ENCODE measurements around the gene MTX1.

The MTX1 gene

DNA sequence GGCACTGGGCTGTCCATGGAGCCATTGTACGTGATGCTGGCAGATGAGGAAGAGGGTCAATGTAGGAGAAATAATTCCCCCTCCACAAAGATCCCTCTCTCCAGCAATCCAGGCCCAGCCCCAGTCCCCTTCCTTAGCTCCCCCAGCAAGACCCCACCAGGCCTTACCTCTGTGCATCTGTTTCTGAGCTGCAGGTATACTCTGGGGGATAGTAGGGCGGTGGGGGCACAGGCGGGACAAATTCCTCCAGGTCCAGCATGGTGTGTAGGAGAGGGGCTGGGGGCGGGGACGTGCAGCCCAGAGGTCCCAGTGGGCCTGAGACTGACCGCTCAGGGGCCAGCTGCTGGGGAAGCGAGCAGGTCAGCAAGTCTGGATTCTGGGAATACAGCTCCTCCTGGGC, 43.1 kb downstream of the MTX1 start:
- Histone ChIP-seq H3K4me1 (ENCODE audit: control insufficient read depth, low read depth, low read length) (no peaks in the 10 kb centered on the region), H3K9me3 (ENCODE audit: control insufficient read depth, low read depth, low read length) (no peaks in the 10 kb centered on the region), H3K36me3 (ENCODE audit: control insufficient read depth, low read depth, low read length) (peaks cover 17% of the 10 kb centered on the region), H3K27me3 (ENCODE audit: control insufficient read depth, insufficient read depth, low read length) (no peaks in the 10 kb centered on the region), H3K27ac (ENCODE audit: low read length) (no peak overlapping the region), H3K9ac (ENCODE audit: low read length) (no peak overlapping the region), H3K4me3 (ENCODE audit: low read length) (no peak overlapping the region)

DNA sequence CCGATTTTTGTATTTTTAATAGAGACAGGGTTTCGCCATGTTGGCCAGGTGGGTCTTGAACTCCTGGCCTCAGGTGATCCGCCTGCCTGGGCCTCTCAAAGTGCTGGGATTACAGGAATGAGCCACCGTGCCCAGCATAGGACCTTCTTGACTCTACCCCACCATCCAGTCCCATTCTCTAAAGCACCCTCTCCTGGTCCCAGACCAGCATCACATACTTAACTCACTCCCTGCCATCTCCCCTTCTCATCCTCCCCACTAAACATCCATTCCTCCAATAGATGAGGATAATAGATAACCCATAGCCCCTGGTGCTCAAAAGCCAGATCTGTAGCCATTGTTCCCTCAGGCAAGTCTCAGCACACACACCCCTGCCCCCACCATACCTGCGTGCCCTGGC, 44.7 kb downstream of the MTX1 start:
- no peaks in the 10 kb centered on the region for H3K27me3 ChIP-seq (ENCODE audit: control insufficient read depth, insufficient read depth, low read length)
- no peaks in the 10 kb centered on the region for H3K9me3 ChIP-seq (ENCODE audit: control insufficient read depth, low read depth, low read length)
- peaks cover 7% of the 10 kb centered on the region for H3K36me3 ChIP-seq (ENCODE audit: control insufficient read depth, low read depth, low read length)
- H3K4me3 ChIP-seq (ENCODE audit: low read length) = no peak overlapping the region
- H3K27ac ChIP-seq (ENCODE audit: low read length) = no peak overlapping the region
- H3K9ac ChIP-seq (ENCODE audit: low read length) = no peak overlapping the region
- H3K4me1 ChIP-seq (ENCODE audit: control insufficient read depth, low read depth, low read length) = no peaks in the 10 kb centered on the region

DNA sequence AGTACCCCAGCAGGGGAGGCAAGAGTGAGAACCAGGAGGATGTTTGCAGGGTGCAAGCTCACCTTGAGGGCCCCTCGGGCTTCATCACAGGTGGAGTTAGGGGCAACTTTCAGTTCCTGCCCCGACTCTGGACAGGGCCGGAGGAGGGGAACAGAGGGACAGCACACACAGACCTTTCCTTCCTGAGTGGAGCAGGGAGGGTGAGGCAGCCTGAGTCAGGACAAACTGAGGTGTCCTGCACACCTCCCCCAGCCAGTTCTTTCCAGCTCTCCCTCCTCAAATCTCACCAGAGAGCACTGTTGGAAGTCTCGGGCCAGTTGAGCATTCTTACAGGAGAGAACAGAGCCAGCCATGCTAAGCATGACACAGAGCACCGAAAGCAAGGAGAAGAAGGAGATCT, 45.3 kb downstream of the MTX1 start:
- Histone ChIP-seq H3K4me1 (ENCODE audit: control insufficient read depth, low read depth, low read length) (no peaks in the 10 kb centered on the region), H3K36me3 (ENCODE audit: control insufficient read depth, low read depth, low read length) (peaks cover 9% of the 10 kb centered on the region), H3K9me3 (ENCODE audit: control insufficient read depth, low read depth, low read length) (no peaks in the 10 kb centered on the region), H3K4me3 (ENCODE audit: low read length) (peak overlapping the region; percentile 67), H3K27ac (ENCODE audit: low read length) (no peak overlapping the region), H3K27me3 (ENCODE audit: control insufficient read depth, insufficient read depth, low read length) (no peaks in the 10 kb centered on the region), H3K9ac (ENCODE audit: low read length) (no peak overlapping the region)

DNA sequence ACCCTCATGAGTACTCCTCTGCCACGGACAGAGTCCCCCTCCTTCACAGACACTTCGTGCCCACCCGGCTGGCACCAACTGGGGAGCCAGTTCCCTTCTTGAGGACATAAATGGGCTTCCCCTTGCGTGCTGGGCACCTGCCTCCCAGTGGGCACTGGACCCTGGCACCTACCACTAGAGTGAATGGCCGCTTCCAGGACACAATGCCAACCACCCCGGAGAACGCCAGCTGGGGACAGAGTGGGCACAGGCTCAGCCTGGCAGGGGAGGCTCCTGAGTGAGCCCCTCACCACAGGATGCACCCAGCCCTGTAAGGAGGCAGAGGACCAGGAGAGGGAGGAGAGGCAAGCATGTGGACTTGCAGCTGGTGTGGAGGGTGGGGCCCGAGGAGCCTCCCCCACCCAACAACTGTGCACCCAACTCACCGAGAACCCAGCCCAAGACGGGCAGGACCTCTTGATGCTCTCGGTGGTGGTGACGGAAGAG, 45.8 kb downstream of the MTX1 start:
- H3K27ac ChIP-seq (ENCODE audit: low read length) = no peak overlapping the region
- no peaks in the 10 kb centered on the region for H3K4me1 ChIP-seq (ENCODE audit: control insufficient read depth, low read depth, low read length)
- H3K27me3 ChIP-seq (ENCODE audit: control insufficient read depth, insufficient read depth, low read length) = no peaks in the 10 kb centered on the region
- H3K36me3 ChIP-seq (ENCODE audit: control insufficient read depth, low read depth, low read length) = peaks cover 9% of the 10 kb centered on the region
- no peak overlapping the region for H3K9ac ChIP-seq (ENCODE audit: low read length)
- no peaks in the 10 kb centered on the region for H3K9me3 ChIP-seq (ENCODE audit: control insufficient read depth, low read depth, low read length)
- peak overlapping the region; percentile 67 for H3K4me3 ChIP-seq (ENCODE audit: low read length)

DNA sequence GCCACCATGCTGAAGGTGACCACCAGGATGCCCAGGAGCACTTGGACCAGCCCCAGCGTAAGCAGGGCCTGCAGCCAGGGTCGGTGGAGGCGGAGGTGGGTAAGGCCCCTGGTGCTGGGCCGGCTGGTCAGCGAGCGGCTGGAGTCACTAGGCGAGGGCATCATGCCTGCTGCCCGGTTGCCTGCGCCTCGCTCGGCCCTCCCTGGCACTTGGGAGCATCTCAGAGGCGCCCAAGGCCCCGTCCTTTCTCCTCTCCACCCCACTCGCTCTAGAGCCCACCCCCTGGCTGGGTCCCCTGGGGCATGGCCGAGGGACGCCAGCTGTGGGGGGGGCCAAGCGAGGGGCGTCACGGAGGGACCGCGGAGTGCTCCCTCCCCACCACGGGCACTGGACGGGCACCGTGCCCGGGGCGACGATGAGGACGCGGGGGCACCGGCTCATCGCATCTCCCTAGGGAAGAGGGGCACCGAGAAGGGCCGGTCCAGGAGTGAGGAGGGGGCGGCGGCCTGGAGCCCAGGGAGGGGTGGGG, 46.3 kb downstream of the MTX1 start:
- H3K27ac ChIP-seq (ENCODE audit: low read length) = no peak overlapping the region
- peak overlapping the region; percentile 42 for H3K9ac ChIP-seq (ENCODE audit: low read length)
- peak overlapping the region; percentile 67 for H3K4me3 ChIP-seq (ENCODE audit: low read length)
- no peaks in the 10 kb centered on the region for H3K4me1 ChIP-seq (ENCODE audit: control insufficient read depth, low read depth, low read length)
- H3K27me3 ChIP-seq (ENCODE audit: control insufficient read depth, insufficient read depth, low read length) = no peaks in the 10 kb centered on the region
- peaks cover 9% of the 10 kb centered on the region for H3K36me3 ChIP-seq (ENCODE audit: control insufficient read depth, low read depth, low read length)
- H3K9me3 ChIP-seq (ENCODE audit: control insufficient read depth, low read depth, low read length) = no peaks in the 10 kb centered on the region

DNA sequence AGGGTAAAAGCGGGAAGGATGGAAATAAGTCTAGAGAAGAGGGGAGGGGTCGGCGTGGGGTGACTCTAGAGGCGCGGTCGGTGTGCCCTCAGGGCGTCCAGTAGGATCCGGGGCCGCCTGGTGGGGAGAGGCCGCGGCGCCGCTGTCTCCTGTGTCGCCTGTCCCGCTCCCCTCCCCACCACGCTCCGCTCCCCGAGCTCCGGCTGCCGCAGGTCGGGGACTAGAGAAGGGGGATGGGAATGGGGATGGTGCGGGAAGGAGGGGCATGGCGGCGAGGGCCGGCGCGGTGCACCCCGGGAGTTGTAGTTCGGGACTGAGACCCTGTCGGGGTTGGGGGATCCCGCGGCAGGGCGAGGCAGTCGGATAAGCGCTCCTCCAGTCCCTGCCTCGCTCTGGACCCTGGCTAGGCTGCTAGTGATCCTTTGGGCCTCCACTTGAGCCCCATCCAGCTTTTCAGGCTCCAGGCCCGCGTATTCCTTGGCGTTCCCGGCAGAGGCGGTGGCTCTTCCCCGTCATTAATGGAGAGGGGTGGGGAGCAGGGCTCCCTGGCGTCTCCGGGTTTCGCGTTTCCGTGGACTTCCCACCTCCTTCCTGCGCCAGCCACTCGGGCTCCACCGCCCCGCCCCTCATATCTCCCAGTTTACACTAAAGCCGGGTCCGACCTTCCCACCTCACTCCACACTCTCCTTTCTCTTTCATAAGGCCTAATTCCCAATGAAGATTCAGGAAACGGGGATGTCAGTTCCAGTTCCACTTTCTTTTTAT, 46.9 kb downstream of the MTX1 start, which contains the start of gene ENTREP3:
TSS of gene ENTREP3 (minus strand) at position 241 of the 765 bp plus-strand sequence. CDS start 606 bp downstream, outside the sequence.
- Histone ChIP-seq H3K9ac (ENCODE audit: low read length) (peak within 1 kb of the TSS; percentile 42), H3K4me1 (ENCODE audit: control insufficient read depth, low read depth, low read length) (no peaks in the 10 kb centered on the region), H3K36me3 (ENCODE audit: control insufficient read depth, low read depth, low read length) (peaks cover 9% of the 10 kb centered on the region), H3K9me3 (ENCODE audit: control insufficient read depth, low read depth, low read length) (no peaks in the 10 kb centered on the region), H3K4me3 (ENCODE audit: low read length) (peak within 1 kb of the TSS; percentile 67), H3K27me3 (ENCODE audit: control insufficient read depth, insufficient read depth, low read length) (no peaks in the 10 kb centered on the region), H3K27ac (ENCODE audit: low read length) (no peak within 1 kb of the TSS)

DNA sequence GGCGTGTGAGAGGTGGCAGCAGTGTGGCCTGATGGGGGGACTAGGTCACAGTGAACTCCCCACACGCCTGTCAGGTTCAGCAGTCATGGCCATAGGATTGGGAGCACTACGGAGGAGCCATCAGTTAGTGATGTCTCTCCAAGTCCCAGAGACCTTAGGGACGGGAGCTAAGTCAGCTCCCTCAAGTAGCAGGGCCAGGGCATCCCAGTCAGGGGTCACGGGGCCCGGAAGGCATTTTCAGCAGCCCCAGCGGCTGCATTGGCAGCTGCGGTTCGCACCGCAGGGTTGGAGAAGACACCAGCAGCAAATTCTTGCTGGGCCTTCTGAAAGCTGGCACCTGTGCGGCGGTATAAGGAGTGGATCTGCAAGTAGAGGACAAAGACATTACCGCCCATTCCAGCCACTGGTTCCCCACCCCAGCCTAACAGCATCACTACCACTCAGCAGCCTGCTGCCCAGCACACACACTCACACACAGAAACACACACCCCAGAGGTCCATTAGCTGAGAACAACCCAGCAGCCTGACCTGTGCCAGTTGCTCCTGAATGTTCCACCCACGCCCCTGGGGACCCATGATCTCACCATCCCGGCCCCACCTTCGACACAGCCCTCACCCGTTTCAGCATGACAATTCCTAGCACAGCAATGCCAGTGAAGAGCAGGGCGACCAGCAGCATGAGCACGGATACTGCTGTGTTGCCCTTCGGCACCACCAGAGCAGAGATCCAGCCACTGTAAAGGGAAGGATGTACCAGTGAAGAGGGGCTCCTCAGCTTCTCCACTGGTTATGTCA, 47.8 kb downstream of the MTX1 start:
- H3K4me3 ChIP-seq (ENCODE audit: low read length) = peak overlapping the region; percentile 67
- no peaks in the 10 kb centered on the region for H3K4me1 ChIP-seq (ENCODE audit: control insufficient read depth, low read depth, low read length)
- H3K27me3 ChIP-seq (ENCODE audit: control insufficient read depth, insufficient read depth, low read length) = no peaks in the 10 kb centered on the region
- no peak overlapping the region for H3K9ac ChIP-seq (ENCODE audit: low read length)
- H3K27ac ChIP-seq (ENCODE audit: low read length) = no peak overlapping the region
- H3K36me3 ChIP-seq (ENCODE audit: control insufficient read depth, low read depth, low read length) = peaks cover 9% of the 10 kb centered on the region
- no peaks in the 10 kb centered on the region for H3K9me3 ChIP-seq (ENCODE audit: control insufficient read depth, low read depth, low read length)

DNA sequence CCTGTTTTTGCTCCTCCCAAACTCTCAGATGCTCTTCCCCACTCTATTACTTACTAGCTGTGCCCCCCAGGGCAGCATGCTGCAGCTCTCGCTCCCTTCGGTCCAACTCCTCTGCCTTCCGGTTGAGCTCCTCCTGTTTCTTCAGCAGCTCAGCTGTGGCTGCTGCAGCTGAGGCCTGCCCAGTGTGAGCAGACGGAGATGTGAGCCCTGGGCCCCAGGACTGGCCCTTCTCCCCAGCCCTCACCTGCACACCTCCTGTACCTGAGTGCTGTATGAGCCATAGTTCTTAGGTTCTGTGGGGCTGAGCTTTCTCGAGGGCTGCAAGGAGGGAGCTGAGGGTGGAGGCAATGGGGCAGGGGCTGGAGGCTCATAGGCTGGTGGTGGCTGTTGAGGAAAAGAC, 51.8 kb downstream of the MTX1 start:
- Histone ChIP-seq H3K27me3 (ENCODE audit: control insufficient read depth, insufficient read depth, low read length) (no peaks in the 10 kb centered on the region), H3K4me1 (ENCODE audit: control insufficient read depth, low read depth, low read length) (peaks cover 5% of the 10 kb centered on the region), H3K9me3 (ENCODE audit: control insufficient read depth, low read depth, low read length) (no peaks in the 10 kb centered on the region), H3K9ac (ENCODE audit: low read length) (no peak overlapping the region), H3K27ac (ENCODE audit: low read length) (no peak overlapping the region), H3K4me3 (ENCODE audit: low read length) (no peak overlapping the region), H3K36me3 (ENCODE audit: control insufficient read depth, low read depth, low read length) (peaks cover 34% of the 10 kb centered on the region)

DNA sequence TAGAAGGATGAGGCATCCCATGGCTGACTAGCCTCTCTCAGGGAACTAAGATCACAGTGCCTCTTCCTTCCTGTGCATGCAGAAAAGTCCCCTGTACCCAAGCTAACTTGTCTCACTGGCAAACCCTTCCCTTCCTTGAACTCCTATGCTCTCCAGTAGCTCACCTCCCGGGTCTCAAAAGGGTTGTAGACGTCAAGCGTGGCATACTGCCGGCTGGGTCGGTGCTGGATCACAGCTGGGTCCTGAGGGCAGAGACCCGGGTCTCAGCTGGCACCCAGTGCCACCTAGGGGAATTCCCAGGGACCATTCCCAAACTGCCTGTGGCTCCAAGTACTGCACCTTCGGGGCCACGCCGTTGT, 53.0 kb downstream of the MTX1 start:
- H3K9ac ChIP-seq (ENCODE audit: low read length) = peak overlapping the region; percentile 71
- peaks cover 5% of the 10 kb centered on the region for H3K4me1 ChIP-seq (ENCODE audit: control insufficient read depth, low read depth, low read length)
- no peak overlapping the region for H3K27ac ChIP-seq (ENCODE audit: low read length)
- H3K27me3 ChIP-seq (ENCODE audit: control insufficient read depth, insufficient read depth, low read length) = no peaks in the 10 kb centered on the region
- no peaks in the 10 kb centered on the region for H3K9me3 ChIP-seq (ENCODE audit: control insufficient read depth, low read depth, low read length)
- H3K4me3 ChIP-seq (ENCODE audit: low read length) = peak overlapping the region; percentile 86
- peaks cover 44% of the 10 kb centered on the region for H3K36me3 ChIP-seq (ENCODE audit: control insufficient read depth, low read depth, low read length)

DNA sequence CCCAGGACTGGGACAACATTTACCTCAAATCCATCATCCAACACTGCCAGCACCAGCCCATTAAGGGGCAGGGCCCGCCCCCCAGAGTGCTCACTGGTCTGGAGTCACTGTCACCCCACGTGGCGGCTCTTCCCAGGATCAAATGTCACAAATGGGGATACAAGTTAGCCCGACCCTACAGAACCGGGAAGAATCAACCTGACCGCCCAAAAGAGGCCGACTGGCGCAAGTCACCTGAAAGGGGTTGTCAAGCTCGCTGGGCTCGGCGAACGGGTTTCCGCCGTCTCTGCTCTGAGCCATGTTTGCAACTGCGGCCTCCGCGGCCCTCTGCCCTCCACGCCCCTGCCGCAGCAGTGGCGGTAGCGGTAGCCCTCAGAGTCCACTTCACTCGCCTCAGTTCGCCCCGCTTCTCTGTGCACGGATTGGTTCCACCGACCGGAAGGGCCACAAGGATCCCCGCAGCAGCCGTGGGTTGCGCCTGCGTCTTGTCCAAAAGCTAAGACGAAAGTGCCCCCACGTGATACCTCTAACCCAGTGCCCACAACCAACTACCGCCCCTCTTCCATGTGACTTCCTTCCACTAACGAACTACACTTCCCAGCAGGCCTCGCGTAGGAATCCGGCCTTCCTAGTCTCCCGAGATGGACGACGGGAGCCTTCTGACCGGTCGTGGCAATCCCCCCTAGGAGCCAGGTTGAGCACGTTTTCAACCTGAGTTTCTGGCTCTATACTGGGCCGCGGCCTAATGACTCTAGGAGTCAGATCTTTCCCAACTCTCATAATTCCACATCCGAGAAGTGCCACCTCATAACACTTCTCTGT, 53.6 kb downstream of the MTX1 start, which contains the start of gene SCAMP3:
TSS of gene SCAMP3 (minus strand) at position 509 of the 822 bp plus-strand sequence. CDS start at position 300, 209 bp downstream.
- H3K27me3 ChIP-seq (ENCODE audit: control insufficient read depth, insufficient read depth, low read length) = no peaks in the 10 kb centered on the region
- peaks cover 5% of the 10 kb centered on the region for H3K4me1 ChIP-seq (ENCODE audit: control insufficient read depth, low read depth, low read length)
- H3K9ac ChIP-seq (ENCODE audit: low read length) = peak within 1 kb of the TSS; percentile 71
- peak within 1 kb of the TSS; percentile 86 for H3K4me3 ChIP-seq (ENCODE audit: low read length)
- H3K36me3 ChIP-seq (ENCODE audit: control insufficient read depth, low read depth, low read length) = peaks cover 47% of the 10 kb centered on the region
- H3K9me3 ChIP-seq (ENCODE audit: control insufficient read depth, low read depth, low read length) = no peaks in the 10 kb centered on the region
- peak within 1 kb of the TSS; percentile 41 for H3K27ac ChIP-seq (ENCODE audit: low read length)

DNA sequence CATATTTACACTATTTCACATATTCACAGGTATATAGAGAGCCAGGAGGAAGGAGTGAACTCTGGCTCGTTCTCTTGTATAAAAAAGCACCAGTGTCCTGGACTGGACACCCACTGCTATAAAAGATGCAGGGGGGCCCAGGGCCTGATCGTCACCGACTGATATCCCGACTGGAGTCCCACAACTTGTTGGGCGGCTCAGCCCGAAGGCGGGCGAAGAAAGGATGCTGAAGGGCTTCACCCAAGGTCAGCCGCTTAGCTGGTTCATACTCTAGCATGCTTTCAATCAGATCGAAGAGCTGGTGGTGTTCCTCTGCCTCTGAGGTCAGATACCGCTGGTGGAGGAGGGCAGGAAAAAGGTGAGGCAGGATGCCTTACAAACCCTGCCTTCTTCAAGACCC, 54.6 kb downstream of the MTX1 start:
- peaks cover 5% of the 10 kb centered on the region for H3K4me1 ChIP-seq (ENCODE audit: control insufficient read depth, low read depth, low read length)
- no peak overlapping the region for H3K27ac ChIP-seq (ENCODE audit: low read length)
- no peak overlapping the region for H3K9ac ChIP-seq (ENCODE audit: low read length)
- no peak overlapping the region for H3K4me3 ChIP-seq (ENCODE audit: low read length)
- H3K36me3 ChIP-seq (ENCODE audit: control insufficient read depth, low read depth, low read length) = peaks cover 56% of the 10 kb centered on the region
- H3K27me3 ChIP-seq (ENCODE audit: control insufficient read depth, insufficient read depth, low read length) = no peaks in the 10 kb centered on the region
- no peaks in the 10 kb centered on the region for H3K9me3 ChIP-seq (ENCODE audit: control insufficient read depth, low read depth, low read length)
